ENCODE measurements around the gene OR2T10.
"Not testable (repeated sequence)": the region's sequence is repeated elsewhere in the genome, so short reads cannot be mapped to it uniquely, and the experiment has no call there.

The OR2T10 gene

GRCh38 chr1:248597589-248597988 lies at the start of gene OR2T10:
Gene OR2T10 (minus strand): TSS chr1:248597700. CDS start chr1:248593768, 3,932 bp downstream.
- H3K9ac ChIP-seq (ENCODE audit: low read length), result no peak within 1 kb of the TSS
- H3K27ac ChIP-seq (ENCODE audit: low read depth, low read length), result no peak within 1 kb of the TSS
- H3K36me3 ChIP-seq (ENCODE audit: control insufficient read depth, insufficient read depth, low read length), result no peaks in the 10 kb centered on the region
- no peaks in the 10 kb centered on the region for H3K27me3 ChIP-seq (ENCODE audit: control insufficient read depth, insufficient read depth, low read length)
- H3K4me1 ChIP-seq (ENCODE audit: control insufficient read depth, insufficient read depth, low read length), result no peaks in the 10 kb centered on the region
- peaks cover 39% of the 10 kb centered on the region; the same call in 1 of the 2 replicates for H3K9me3 ChIP-seq (ENCODE audit: control insufficient read depth, insufficient read depth, low read depth, low read length)
- no peak within 1 kb of the TSS for H3K4me3 ChIP-seq (ENCODE audit: low read depth, low read length)

- not testable (repeated sequence) for H3K9ac ChIP-seq (ENCODE audit: low read length); H3K4me1 ChIP-seq (ENCODE audit: control insufficient read depth, insufficient read depth, low read length); H3K27ac ChIP-seq (ENCODE audit: low read depth, low read length); H3K9me3 ChIP-seq (ENCODE audit: control insufficient read depth, insufficient read depth, low read depth, low read length); H3K36me3 ChIP-seq (ENCODE audit: control insufficient read depth, insufficient read depth, low read length); H3K27me3 ChIP-seq (ENCODE audit: control insufficient read depth, insufficient read depth, low read length); H3K4me3 ChIP-seq (ENCODE audit: low read depth, low read length)
These were observed 47.7 kb upstream of the OR2T10 start, which contains the start of gene OR2T35 for GRCh38 chr1:248645178-248645577. Gene OR2T35 (minus strand): TSS chr1:248645278. CDS start chr1:248639258, 6,020 bp downstream.

- not testable (repeated sequence) for H3K4me3 ChIP-seq (ENCODE audit: low read depth, low read length); H3K9ac ChIP-seq (ENCODE audit: low read length); H3K27ac ChIP-seq (ENCODE audit: low read depth, low read length); H3K4me1 ChIP-seq (ENCODE audit: control insufficient read depth, insufficient read depth, low read length); H3K36me3 ChIP-seq (ENCODE audit: control insufficient read depth, insufficient read depth, low read length); H3K9me3 ChIP-seq (ENCODE audit: control insufficient read depth, insufficient read depth, low read depth, low read length); H3K27me3 ChIP-seq (ENCODE audit: control insufficient read depth, insufficient read depth, low read length)
These were observed 45.6 kb upstream of the OR2T10 start for GRCh38 chr1:248642971-248643651.

GRCh38 chr1:248641583-248641982 lies 44.1 kb upstream of the OR2T10 start:
- H3K4me1 ChIP-seq (ENCODE audit: control insufficient read depth, insufficient read depth, low read length); H3K9ac ChIP-seq (ENCODE audit: low read length); H3K4me3 ChIP-seq (ENCODE audit: low read depth, low read length); H3K27ac ChIP-seq (ENCODE audit: low read depth, low read length); H3K9me3 ChIP-seq (ENCODE audit: control insufficient read depth, insufficient read depth, low read depth, low read length); H3K36me3 ChIP-seq (ENCODE audit: control insufficient read depth, insufficient read depth, low read length); H3K27me3 ChIP-seq (ENCODE audit: control insufficient read depth, insufficient read depth, low read length): not testable (repeated sequence)

GRCh38 chr1:248640906-248641305 lies 43.4 kb upstream of the OR2T10 start:
- H3K9me3 ChIP-seq (ENCODE audit: control insufficient read depth, insufficient read depth, low read depth, low read length); H3K9ac ChIP-seq (ENCODE audit: low read length); H3K4me3 ChIP-seq (ENCODE audit: low read depth, low read length); H3K27me3 ChIP-seq (ENCODE audit: control insufficient read depth, insufficient read depth, low read length); H3K27ac ChIP-seq (ENCODE audit: low read depth, low read length); H3K4me1 ChIP-seq (ENCODE audit: control insufficient read depth, insufficient read depth, low read length); H3K36me3 ChIP-seq (ENCODE audit: control insufficient read depth, insufficient read depth, low read length): not testable (repeated sequence)

- H3K4me3 ChIP-seq (ENCODE audit: low read depth, low read length); H3K36me3 ChIP-seq (ENCODE audit: control insufficient read depth, insufficient read depth, low read length); H3K4me1 ChIP-seq (ENCODE audit: control insufficient read depth, insufficient read depth, low read length); H3K9me3 ChIP-seq (ENCODE audit: control insufficient read depth, insufficient read depth, low read depth, low read length); H3K27ac ChIP-seq (ENCODE audit: low read depth, low read length); H3K9ac ChIP-seq (ENCODE audit: low read length); H3K27me3 ChIP-seq (ENCODE audit: control insufficient read depth, insufficient read depth, low read length): not testable (repeated sequence)
These were observed 42.2 kb upstream of the OR2T10 start for GRCh38 chr1:248639652-248640051.

GRCh38 chr1:248636612-248637011 lies 39.1 kb upstream of the OR2T10 start:
- H3K27ac ChIP-seq (ENCODE audit: low read depth, low read length); H3K36me3 ChIP-seq (ENCODE audit: control insufficient read depth, insufficient read depth, low read length); H3K4me1 ChIP-seq (ENCODE audit: control insufficient read depth, insufficient read depth, low read length); H3K9ac ChIP-seq (ENCODE audit: low read length); H3K9me3 ChIP-seq (ENCODE audit: control insufficient read depth, insufficient read depth, low read depth, low read length); H3K4me3 ChIP-seq (ENCODE audit: low read depth, low read length); H3K27me3 ChIP-seq (ENCODE audit: control insufficient read depth, insufficient read depth, low read length): not testable (repeated sequence)

- not testable (repeated sequence) for H3K36me3 ChIP-seq (ENCODE audit: control insufficient read depth, insufficient read depth, low read length); H3K27me3 ChIP-seq (ENCODE audit: control insufficient read depth, insufficient read depth, low read length); H3K9ac ChIP-seq (ENCODE audit: low read length); H3K4me3 ChIP-seq (ENCODE audit: low read depth, low read length); H3K27ac ChIP-seq (ENCODE audit: low read depth, low read length); H3K9me3 ChIP-seq (ENCODE audit: control insufficient read depth, insufficient read depth, low read depth, low read length); H3K4me1 ChIP-seq (ENCODE audit: control insufficient read depth, insufficient read depth, low read length)
These were observed 37.5 kb upstream of the OR2T10 start, which contains the start of gene OR2T11 for GRCh38 chr1:248634991-248635390. Gene OR2T11 (minus strand): TSS chr1:248635091. CDS start chr1:248627128, 7,963 bp downstream.

GRCh38 chr1:248631354-248632008 lies 34.0 kb upstream of the OR2T10 start:
- no peak overlapping the region for H3K4me3 ChIP-seq (ENCODE audit: low read depth, low read length)
- H3K9me3 ChIP-seq (ENCODE audit: control insufficient read depth, insufficient read depth, low read depth, low read length), result peaks cover 28% of the 10 kb centered on the region; the same call in 1 of the 2 replicates
- H3K36me3 ChIP-seq (ENCODE audit: control insufficient read depth, insufficient read depth, low read length), result no peaks in the 10 kb centered on the region
- H3K4me1 ChIP-seq (ENCODE audit: control insufficient read depth, insufficient read depth, low read length), result no peaks in the 10 kb centered on the region
- no peak overlapping the region for H3K27ac ChIP-seq (ENCODE audit: low read depth, low read length)
- H3K9ac ChIP-seq (ENCODE audit: low read length), result no peak overlapping the region
- no peaks in the 10 kb centered on the region for H3K27me3 ChIP-seq (ENCODE audit: control insufficient read depth, insufficient read depth, low read length)

- H3K9ac ChIP-seq (ENCODE audit: low read length), result no peak overlapping the region
- H3K36me3 ChIP-seq (ENCODE audit: control insufficient read depth, insufficient read depth, low read length), result no peaks in the 10 kb centered on the region
- peaks cover 35% of the 10 kb centered on the region; the same call in 1 of the 2 replicates for H3K9me3 ChIP-seq (ENCODE audit: control insufficient read depth, insufficient read depth, low read depth, low read length)
- no peak overlapping the region for H3K27ac ChIP-seq (ENCODE audit: low read depth, low read length)
- H3K27me3 ChIP-seq (ENCODE audit: control insufficient read depth, insufficient read depth, low read length), result no peaks in the 10 kb centered on the region
- H3K4me1 ChIP-seq (ENCODE audit: control insufficient read depth, insufficient read depth, low read length), result no peaks in the 10 kb centered on the region
- H3K4me3 ChIP-seq (ENCODE audit: low read depth, low read length), result no peak overlapping the region
These were observed 33.1 kb upstream of the OR2T10 start for GRCh38 chr1:248630551-248630950.

- H3K36me3 ChIP-seq (ENCODE audit: control insufficient read depth, insufficient read depth, low read length), result no peaks in the 10 kb centered on the region
- H3K9me3 ChIP-seq (ENCODE audit: control insufficient read depth, insufficient read depth, low read depth, low read length), result peaks cover 41% of the 10 kb centered on the region; the same call in 1 of the 2 replicates
- H3K27me3 ChIP-seq (ENCODE audit: control insufficient read depth, insufficient read depth, low read length), result no peaks in the 10 kb centered on the region
These were observed 30.7 kb upstream of the OR2T10 start for GRCh38 chr1:248627971-248628844.

More at GRCh38 chr1:248627971-248628844, 30.7 kb upstream of the OR2T10 start:
- Histone ChIP-seq H3K9ac (ENCODE audit: low read length) (no peak overlapping the region), H3K27ac (ENCODE audit: low read depth, low read length) (no peak overlapping the region), H3K4me1 (ENCODE audit: control insufficient read depth, insufficient read depth, low read length) (no peaks in the 10 kb centered on the region), H3K4me3 (ENCODE audit: low read depth, low read length) (no peak overlapping the region)
